ENCODE measurements around the gene B4GALT1.

DNA sequence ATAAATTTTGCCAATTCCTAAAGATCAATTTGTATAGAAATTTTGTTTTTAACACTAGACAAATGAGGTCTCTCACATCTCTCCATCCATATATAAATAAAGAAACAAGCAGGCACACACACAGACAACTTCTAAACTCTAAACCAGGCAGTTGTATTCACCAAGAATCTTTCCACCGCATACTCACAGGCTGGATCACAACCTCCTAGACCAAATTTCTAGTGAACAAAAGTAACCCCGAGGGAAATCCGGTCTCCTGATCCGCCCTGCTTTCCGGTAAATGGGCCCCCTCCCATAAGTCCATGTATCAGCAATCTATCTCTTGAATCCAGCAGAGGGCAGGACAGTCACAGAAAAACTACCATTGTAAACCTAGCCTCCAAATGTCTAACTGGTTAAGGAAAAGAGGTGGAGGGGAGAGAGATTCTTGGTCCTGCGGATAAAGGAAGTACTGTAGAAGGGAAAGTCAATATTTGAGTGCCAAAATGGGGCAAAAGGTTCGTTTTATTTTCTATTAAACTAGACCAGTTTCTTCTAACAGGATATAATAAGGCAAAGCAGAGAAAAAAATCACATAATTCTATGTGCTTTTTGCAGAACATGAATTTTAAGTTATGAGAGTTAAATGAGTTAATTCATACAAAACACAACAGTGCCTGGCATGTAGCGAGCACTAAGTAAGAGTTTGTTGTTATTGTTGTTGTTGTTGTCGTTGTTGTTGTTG lies 85.8 kb downstream of the B4GALT1 start:
- TF ChIP-seq, protein P1, sequence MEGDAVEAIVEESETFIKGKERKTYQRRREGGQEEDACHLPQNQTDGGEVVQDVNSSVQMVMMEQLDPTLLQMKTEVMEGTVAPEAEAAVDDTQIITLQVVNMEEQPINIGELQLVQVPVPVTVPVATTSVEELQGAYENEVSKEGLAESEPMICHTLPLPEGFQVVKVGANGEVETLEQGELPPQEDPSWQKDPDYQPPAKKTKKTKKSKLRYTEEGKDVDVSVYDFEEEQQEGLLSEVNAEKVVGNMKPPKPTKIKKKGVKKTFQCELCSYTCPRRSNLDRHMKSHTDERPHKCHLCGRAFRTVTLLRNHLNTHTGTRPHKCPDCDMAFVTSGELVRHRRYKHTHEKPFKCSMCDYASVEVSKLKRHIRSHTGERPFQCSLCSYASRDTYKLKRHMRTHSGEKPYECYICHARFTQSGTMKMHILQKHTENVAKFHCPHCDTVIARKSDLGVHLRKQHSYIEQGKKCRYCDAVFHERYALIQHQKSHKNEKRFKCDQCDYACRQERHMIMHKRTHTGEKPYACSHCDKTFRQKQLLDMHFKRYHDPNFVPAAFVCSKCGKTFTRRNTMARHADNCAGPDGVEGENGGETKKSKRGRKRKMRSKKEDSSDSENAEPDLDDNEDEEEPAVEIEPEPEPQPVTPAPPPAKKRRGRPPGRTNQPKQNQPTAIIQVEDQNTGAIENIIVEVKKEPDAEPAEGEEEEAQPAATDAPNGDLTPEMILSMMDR (IDR thresholded peaks at IDR 0.05) = peak; percentile 33 to 98 (median 82)
- TF ChIP-seq POLR2A (IDR thresholded peaks at IDR 0.05) = no peak

All from thyroid gland (tissue), 4 donors.